ENCODE data around the gene ARMH3. TPM values are rescaled to one million over a fixed set of nuclear protein-coding genes. Genes with fewer than 3 reads are reported as not detected.
A peak's percentile ranks its signal among the peaks of the same experiment; 100 is the strongest.

The ARMH3 gene
- total RNA-seq, 4 donors from 2014 or later: 9.7 to 14.9 (median 13.4) TPM

- Histone ChIP-seq H3K9me3 (no peaks in the 10 kb centered on the region), H3K4me1 (peaks cover 70 to 73% of the 10 kb centered on the region in 2 donors)
- intact Hi-C loops (cut with DNase I; ENCODE audit: low total_unique reads): loop anchor here (1.0 kb wide), 1 partner anchor 22 kb away; no protein-coding TSS in a partner anchor
Observed at GRCh38 chr10:101939008-101939648, 116.8 kb downstream of the ARMH3 start.

GRCh38 chr10:101938305-101939007, 117.5 kb downstream of the ARMH3 start:
- no peaks in the 10 kb centered on the region for H3K36me3 ChIP-seq
- H3K9me3 ChIP-seq: no peaks in the 10 kb centered on the region
- no peaks in the 10 kb centered on the region for H3K27me3 ChIP-seq
- in situ Hi-C loops (cut with MboI; ENCODE audit: low sequenced_read_pairs in 4 of 4) (no loop called here), intact Hi-C loops (cut with DNase I; ENCODE audit: low total_unique reads) (loop anchor here (1.0 kb wide), 1 partner anchor 23 kb away; no protein-coding TSS in a partner anchor)
- ATAC-seq: no peak
- no peak for DNase-seq
- no peak overlapping the region for H3K4me3 ChIP-seq
- peak overlapping the region; percentile 72 to 85 (median 80) for H3K27ac ChIP-seq
- H3K4me1 ChIP-seq: peaks cover 70 to 73% of the 10 kb centered on the region in 2 donors
- TF ChIP-seq POLR2A (IDR thresholded peaks at IDR 0.05) (no peak), CTCF (IDR thresholded peaks at IDR 0.05 in 4 of 5, conservative IDR thresholded peaks at IDR 0.05 in 1 of 5) (no peak)

More at GRCh38 chr10:101939008-101939648, 116.8 kb downstream of the ARMH3 start:
- TF ChIP-seq POLR2A (IDR thresholded peaks at IDR 0.05): no peak
- no peak for TF ChIP-seq CTCF (IDR thresholded peaks at IDR 0.05 in 4 of 5, conservative IDR thresholded peaks at IDR 0.05 in 1 of 5)
- no peaks in the 10 kb centered on the region for H3K27me3 ChIP-seq
- H3K27ac ChIP-seq: peak overlapping the region; percentile 72 to 85 (median 80)
- peak overlapping the region in 1 of 4 donors; percentile 2 for H3K4me3 ChIP-seq
- in situ Hi-C loops (cut with MboI; ENCODE audit: low sequenced_read_pairs in 4 of 4): no loop called here
- no peak for DNase-seq
- ATAC-seq: peak; percentile 80 to 91
- H3K36me3 ChIP-seq: no peaks in the 10 kb centered on the region

- TF ChIP-seq CTCF (IDR thresholded peaks at IDR 0.05 in 4 of 5, conservative IDR thresholded peaks at IDR 0.05 in 1 of 5): no peak
- TF ChIP-seq POLR2A (IDR thresholded peaks at IDR 0.05): no peak
- Histone ChIP-seq H3K36me3 (peaks cover 0 to 4% of the 10 kb centered on the region in 2 donors), H3K4me3 (no peak overlapping the region), H3K9me3 (no peaks in the 10 kb centered on the region), H3K27me3 (no peaks in the 10 kb centered on the region), H3K4me1 (peaks cover 44 to 47% of the 10 kb centered on the region in 2 donors), H3K27ac (peak overlapping the region; percentile 39 to 68 (median 52))
- in situ Hi-C loops (cut with MboI; ENCODE audit: low sequenced_read_pairs in 4 of 4): no loop called here
- ATAC-seq (no peak), DNase-seq (no peak)
- intact Hi-C loops (cut with DNase I; ENCODE audit: low total_unique reads): no loop called here
Observed at GRCh38 chr10:101935431-101935830, 120.5 kb downstream of the ARMH3 start.

- no peaks in the 10 kb centered on the region for H3K27me3 ChIP-seq
- no peak overlapping the region for H3K4me3 ChIP-seq
- intact Hi-C loops (cut with DNase I; ENCODE audit: low total_unique reads): no loop called here
- H3K9me3 ChIP-seq: no peaks in the 10 kb centered on the region
- peaks cover 38 to 40% of the 10 kb centered on the region in 2 donors for H3K4me1 ChIP-seq
- no peak for ATAC-seq
- in situ Hi-C loops (cut with MboI; ENCODE audit: low sequenced_read_pairs in 4 of 4): no loop called here
- no peak for DNase-seq
- peaks cover 0 to 4% of the 10 kb centered on the region in 2 donors for H3K36me3 ChIP-seq
- TF ChIP-seq CTCF (IDR thresholded peaks at IDR 0.05 in 4 of 5, conservative IDR thresholded peaks at IDR 0.05 in 1 of 5) (no peak), POLR2A (IDR thresholded peaks at IDR 0.05) (no peak)
- H3K27ac ChIP-seq: peak overlapping the region; percentile 39 to 68 (median 52)
Observed at GRCh38 chr10:101934686-101935305, 121.2 kb downstream of the ARMH3 start.

Measured in gastrocnemius medialis (tissue), 4 donors.